ENCODE measurements around the gene PIP4P1. TPM values are rescaled to one million over a fixed set of nuclear protein-coding genes. Genes with fewer than 3 reads are reported as not detected.

Gene PIP4P1
- total and polyA plus RNA-seq, 2 of the 13 experiments (the other 11 are each of a cell fraction or from before 2014, with no cell fraction given): 33.4 to 47.0 TPM

DNA sequence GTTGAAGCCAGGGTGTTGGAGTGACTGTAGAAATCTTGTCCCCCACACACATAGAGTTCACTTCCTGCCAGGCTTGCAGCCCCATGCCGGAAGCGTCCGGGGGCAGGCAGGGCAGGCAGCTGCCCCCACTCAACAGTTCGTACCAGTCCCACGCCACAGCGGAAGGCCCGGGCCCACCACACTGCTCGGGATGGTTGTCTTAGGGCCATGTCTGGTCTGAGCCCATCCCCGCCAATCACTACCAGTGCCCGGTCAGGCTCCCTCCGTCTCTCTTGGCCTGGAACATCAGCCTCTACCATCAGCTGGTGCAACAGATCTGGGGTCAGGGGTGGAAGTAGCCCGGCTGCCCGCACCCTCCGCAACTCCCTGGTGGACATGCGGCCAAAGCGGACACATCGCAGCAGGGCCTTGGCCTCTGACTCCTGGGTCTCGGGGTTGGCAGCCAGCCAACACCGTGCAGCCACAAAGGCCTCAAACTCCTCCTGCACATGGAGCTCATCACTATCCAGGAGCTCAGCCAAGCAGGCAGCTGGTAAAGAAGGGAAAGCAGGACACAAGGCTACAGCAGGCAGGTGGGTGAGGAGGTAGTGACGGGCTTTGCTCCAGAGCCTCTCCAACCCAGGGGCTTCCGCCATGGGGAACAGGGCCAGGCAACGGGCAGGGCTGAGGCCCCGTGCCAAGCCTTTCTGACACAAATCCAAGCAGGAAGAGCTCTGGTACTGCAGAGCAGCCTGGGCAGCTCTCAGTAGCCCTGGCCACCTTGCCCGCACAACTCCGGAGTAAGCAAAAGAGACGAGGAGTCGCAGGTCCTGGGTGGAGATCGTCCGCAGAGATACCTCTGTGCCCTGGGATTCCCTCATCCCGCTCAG, 31.2 kb downstream of the PIP4P1 start (continued):
- TF ChIP-seq CTCF (CRISPR knock-in tag; IDR thresholded peaks at IDR 0.05): no peak
- TF ChIP-seq, protein P1, sequence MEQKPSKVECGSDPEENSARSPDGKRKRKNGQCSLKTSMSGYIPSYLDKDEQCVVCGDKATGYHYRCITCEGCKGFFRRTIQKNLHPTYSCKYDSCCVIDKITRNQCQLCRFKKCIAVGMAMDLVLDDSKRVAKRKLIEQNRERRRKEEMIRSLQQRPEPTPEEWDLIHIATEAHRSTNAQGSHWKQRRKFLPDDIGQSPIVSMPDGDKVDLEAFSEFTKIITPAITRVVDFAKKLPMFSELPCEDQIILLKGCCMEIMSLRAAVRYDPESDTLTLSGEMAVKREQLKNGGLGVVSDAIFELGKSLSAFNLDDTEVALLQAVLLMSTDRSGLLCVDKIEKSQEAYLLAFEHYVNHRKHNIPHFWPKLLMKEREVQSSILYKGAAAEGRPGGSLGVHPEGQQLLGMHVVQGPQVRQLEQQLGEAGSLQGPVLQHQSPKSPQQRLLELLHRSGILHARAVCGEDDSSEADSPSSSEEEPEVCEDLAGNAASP (CRISPR knock-in tag; IDR thresholded peaks at IDR 0.05; ENCODE audit: borderline replicate concordance): no peak
- no peak for TF ChIP-seq ZNF619 (CRISPR knock-in tag; IDR thresholded peaks at IDR 0.05)
- TF ChIP-seq THAP8 (CRISPR knock-in tag; IDR thresholded peaks at IDR 0.05; ENCODE audit: borderline replicate concordance): no peak
- peak; percentile 100 for TF ChIP-seq ZFP90 (CRISPR knock-in tag; IDR thresholded peaks at IDR 0.05; ENCODE audit: borderline replicate concordance)
- TF ChIP-seq GATAD2A (CRISPR knock-in tag; IDR thresholded peaks at IDR 0.05): peak; percentile 46; the same call in 1 of the 2 replicates
- 0 out of 2 replicates have a peak, but pooled peaks have one; percentile 74 for TF ChIP-seq ZNF709 (CRISPR knock-in tag; IDR thresholded peaks at IDR 0.05)
- no peak for TF ChIP-seq JUN (CRISPR knock-in tag; IDR thresholded peaks at IDR 0.05)
- TF ChIP-seq NONO (IDR thresholded peaks at IDR 0.05): no peak
- peak; percentile 70 for TF ChIP-seq NONO (CRISPR knock-in tag; conservative IDR thresholded peaks at IDR 0.05)
- TF ChIP-seq SSRP1 (CRISPR knock-in tag; IDR thresholded peaks at IDR 0.05): no peak
- no peak for TF ChIP-seq ZBTB43 (CRISPR knock-in tag; conservative IDR thresholded peaks at IDR 0.05)
- TF ChIP-seq ZKSCAN5 (CRISPR knock-in tag; IDR thresholded peaks at IDR 0.05): no peak
- TF ChIP-seq, protein P2, sequence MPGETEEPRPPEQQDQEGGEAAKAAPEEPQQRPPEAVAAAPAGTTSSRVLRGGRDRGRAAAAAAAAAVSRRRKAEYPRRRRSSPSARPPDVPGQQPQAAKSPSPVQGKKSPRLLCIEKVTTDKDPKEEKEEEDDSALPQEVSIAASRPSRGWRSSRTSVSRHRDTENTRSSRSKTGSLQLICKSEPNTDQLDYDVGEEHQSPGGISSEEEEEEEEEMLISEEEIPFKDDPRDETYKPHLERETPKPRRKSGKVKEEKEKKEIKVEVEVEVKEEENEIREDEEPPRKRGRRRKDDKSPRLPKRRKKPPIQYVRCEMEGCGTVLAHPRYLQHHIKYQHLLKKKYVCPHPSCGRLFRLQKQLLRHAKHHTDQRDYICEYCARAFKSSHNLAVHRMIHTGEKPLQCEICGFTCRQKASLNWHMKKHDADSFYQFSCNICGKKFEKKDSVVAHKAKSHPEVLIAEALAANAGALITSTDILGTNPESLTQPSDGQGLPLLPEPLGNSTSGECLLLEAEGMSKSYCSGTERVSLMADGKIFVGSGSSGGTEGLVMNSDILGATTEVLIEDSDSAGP (CRISPR knock-in tag; IDR thresholded peaks at IDR 0.05; ENCODE audit: borderline replicate concordance): peak; percentile 54; the same call in 1 of the 2 replicates
- TF ChIP-seq NAIF1 (CRISPR knock-in tag; IDR thresholded peaks at IDR 0.05; ENCODE audit: borderline replicate concordance): peak; percentile 57; the same call in 1 of the 2 replicates
- 0 out of 2 replicates have a peak, but pooled peaks have one; percentile 20 for TF ChIP-seq ZNF644 (CRISPR knock-in tag; IDR thresholded peaks at IDR 0.05; ENCODE audit: low read depth)
- TF ChIP-seq, protein P3, sequence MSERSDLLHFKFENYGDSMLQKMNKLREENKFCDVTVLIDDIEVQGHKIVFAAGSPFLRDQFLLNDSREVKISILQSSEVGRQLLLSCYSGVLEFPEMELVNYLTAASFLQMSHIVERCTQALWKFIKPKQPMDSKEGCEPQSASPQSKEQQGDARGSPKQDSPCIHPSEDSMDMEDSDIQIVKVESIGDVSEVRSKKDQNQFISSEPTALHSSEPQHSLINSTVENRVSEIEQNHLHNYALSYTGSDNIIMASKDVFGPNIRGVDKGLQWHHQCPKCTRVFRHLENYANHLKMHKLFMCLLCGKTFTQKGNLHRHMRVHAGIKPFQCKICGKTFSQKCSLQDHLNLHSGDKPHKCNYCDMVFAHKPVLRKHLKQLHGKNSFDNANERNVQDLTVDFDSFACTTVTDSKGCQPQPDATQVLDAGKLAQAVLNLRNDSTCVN (CRISPR knock-in tag; IDR thresholded peaks at IDR 0.05; ENCODE audit: borderline replicate concordance): no peak
- 0 out of 2 replicates have a peak, but pooled peaks have one; percentile 52 for TF ChIP-seq MIXL1 (CRISPR knock-in tag; IDR thresholded peaks at IDR 0.05)
- no peak for TF ChIP-seq HOMEZ (CRISPR knock-in tag; IDR thresholded peaks at IDR 0.05; ENCODE audit: low read depth)
